H1 (cell line): ENCODE measurements around the gene NAV2. TPM values are rescaled to one million over a fixed set of nuclear protein-coding genes. Genes with fewer than 3 reads are reported as not detected.

ENCODE experiments used
- CEBPB ChIP-seq: IDR thresholded peaks from 2 replicates; pipeline ENCODE4 v1.6.1; 2012; ENCODE audit warnings: low read depth, low read length
- EP300 ChIP-seq, 2 experiments: IDR thresholded peaks; 1 replicate in 1 of 2; 2 replicates in 1 of 2; pipeline ENCODE4 v1.6.1; 2011 to 2012; ENCODE audit warnings: low read depth in 2 of 2, low read length in 2 of 2, mild to moderate bottlenecking in 2 of 2, borderline replicate concordance in 1 of 2, inconsistent platforms in 1 of 2, moderate library complexity in 1 of 2
- MAFK ChIP-seq: IDR thresholded peaks from 2 replicates; pipeline ENCODE4 v1.6.1; 2012; ENCODE audit warnings: low read depth, mild to moderate bottlenecking, improper control_type of control experiment, low read length
- PHF8 ChIP-seq: fragments of 200-600 bp; sonication (generic); conservative IDR thresholded peaks from 2 replicates; pipeline ENCODE4 v1.7.1; 2012; ENCODE audit warnings: low read depth, mild to moderate bottlenecking, inconsistent platforms, low read length, moderate library complexity
- SIN3A ChIP-seq, 2 experiments: IDR thresholded peaks in 1 of 2; conservative IDR thresholded peaks in 1 of 2; 2 replicates each; pipeline ENCODE4 v1.6.1; 2011 to 2012; ENCODE audit warnings: low read length in 2 of 2, improper control_type of control experiment in 1 of 2, low read depth in 1 of 2, mild to moderate bottlenecking in 1 of 2
- SIX5 ChIP-seq: IDR thresholded peaks from 2 replicates; pipeline ENCODE4 v1.6.1; 2011; ENCODE audit warnings: mild to moderate bottlenecking, low read depth, low read length
- SP4 ChIP-seq: IDR thresholded peaks from 2 replicates; pipeline ENCODE4 v1.6.1; 2012; ENCODE audit warnings: low read length, inconsistent platforms
- TAF7 ChIP-seq: optimal IDR thresholded peaks from 2 replicates; pipeline ENCODE3; 2011; ENCODE audit warnings: low read depth, mild to moderate bottlenecking, inconsistent platforms, low read length, moderate library complexity, borderline replicate concordance
- TCF12 ChIP-seq: IDR thresholded peaks from 2 replicates; pipeline ENCODE4 v1.6.1; 2011; ENCODE audit warnings: low read depth, mild to moderate bottlenecking, low read length
- polyA plus RNA-seq, 7 experiments: library from polyadenylated mRNA; depleted of rRNA in 3 of 7; stranded (reverse) in 5 of 7; unstranded in 2 of 7; fragments of >200 nt in 5 of 7; fragments of 200-250 nt in 2 of 7; gene quantifications; 1 replicate in 5 of 7; 2 replicates in 1 of 7; 4 replicates in 1 of 7; pipeline versions ENCODE4 v1.2.1 to v1.2.3, GENCODE V29; 2011 to 2013; ENCODE audit warnings: missing spikeins in 2 of 7, mixed read lengths in 2 of 7
- total RNA-seq: library from RNA; stranded (reverse); fragmentation: NEBNext Ultra II Directional; extraction: Animal tissue kit (Norgen Biotek cat#: 25700); gene quantifications from 2 replicates; pipeline ENCODE4 v1.2.1, GENCODE V29; 2021

Gene NAV2
- total and polyA plus RNA-seq, 2 of the 8 experiments (the other 6 are each of a cell fraction or from before 2014, with no cell fraction given), result 35.6 to 73.6 TPM

DNA sequence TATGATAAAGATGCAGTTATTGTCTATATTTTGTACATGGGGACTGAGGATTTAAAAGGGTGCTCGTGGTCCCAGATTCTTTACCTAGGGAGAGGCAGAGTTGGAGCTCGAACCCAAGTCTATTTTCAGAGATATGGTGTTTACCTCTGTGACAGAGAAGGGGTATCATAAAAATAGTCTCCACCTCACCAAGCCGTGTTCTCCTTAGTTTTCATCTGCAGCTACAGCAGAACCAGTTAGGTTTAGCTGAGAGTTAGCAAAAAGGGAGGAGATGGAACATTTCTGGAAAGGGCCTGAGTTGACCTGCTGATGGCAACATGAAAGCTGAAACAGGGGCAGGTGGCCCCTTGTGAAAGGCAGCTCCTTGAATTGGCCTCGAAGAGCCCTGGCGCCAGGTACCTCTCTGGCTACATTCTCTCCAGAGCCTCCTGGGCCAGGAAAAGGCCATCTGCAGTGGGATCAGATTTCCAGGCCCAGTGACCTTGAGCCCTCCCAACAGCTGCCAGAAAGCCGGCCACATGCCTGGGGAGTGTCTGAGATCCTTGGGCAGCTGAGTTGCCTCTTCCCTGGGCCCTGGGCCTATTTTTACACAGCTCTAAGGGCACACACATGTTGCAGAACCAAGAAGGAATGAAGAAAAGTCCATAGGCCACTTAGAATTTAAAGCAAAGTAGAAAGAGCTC, 136.6 kb downstream of the NAV2 start (continued):
- TF ChIP-seq EP300 (IDR thresholded peaks at IDR 0.05; ENCODE audit: borderline replicate concordance in 1 of 2, low read depth in 2 of 2, low read length in 2 of 2) (no peak), SP4 (no peak), PHF8 (no peak), TCF12 (no peak), SIX5 (no peak), MAFK (no peak), TAF7 (no peak), CEBPB (no peak), SIN3A (conservative IDR thresholded peaks at IDR 0.05 in 1 of 2, IDR thresholded peaks at IDR 0.05 in 1 of 2; ENCODE audit: low read depth in 1 of 2, low read length in 2 of 2) (no peak)
